ENCODE results near the gene SREBF2.

DNA sequence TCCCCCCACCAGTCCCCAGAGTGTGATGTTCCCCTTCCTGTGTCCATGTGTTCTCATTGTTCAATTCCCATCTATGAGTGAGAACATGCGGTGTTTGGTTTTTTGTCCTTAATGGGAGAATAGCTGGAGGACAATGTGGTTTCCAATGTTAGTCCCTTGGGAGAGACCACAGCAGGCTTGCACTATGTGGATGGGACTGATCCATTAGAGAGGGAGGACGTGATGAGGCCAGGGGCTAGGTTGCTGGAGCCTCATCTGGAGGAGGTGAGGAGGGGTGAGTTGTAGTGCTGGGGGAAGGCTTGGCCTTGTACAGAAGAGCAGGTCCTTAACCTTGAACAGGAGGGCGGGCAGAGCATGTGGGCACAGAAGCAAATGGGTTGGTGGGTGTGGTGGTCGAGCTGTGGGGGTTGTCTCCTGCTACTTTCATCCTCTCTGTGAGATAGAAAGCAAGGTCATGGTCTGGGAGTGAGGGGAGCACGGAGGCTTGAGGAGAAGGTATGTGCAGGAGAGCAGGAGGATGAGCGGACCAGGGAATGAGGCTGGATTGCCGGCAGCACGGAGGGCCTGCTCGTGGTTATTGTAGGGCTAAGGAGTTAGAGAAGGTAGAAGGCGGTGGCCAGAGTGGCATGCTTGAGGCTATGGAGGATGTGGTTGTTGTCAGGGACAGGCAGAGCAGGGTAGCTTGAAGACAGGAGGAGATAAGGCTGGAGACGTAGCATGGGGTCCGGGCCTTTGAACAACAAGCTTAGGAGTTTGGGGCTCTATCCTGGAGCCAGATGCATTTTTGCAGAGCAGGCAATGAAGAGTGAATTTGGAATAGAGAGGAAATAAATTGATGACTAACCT lies 11.2 kb upstream of the SREBF2 start:
- TF ChIP-seq TAF1 (IDR thresholded peaks at IDR 0.05; ENCODE audit: borderline replicate concordance, insufficient read depth, low read length), result no peak
- no peak for TF ChIP-seq POLR2AphosphoS5 (IDR thresholded peaks at IDR 0.05; ENCODE audit: low read depth, low read length)
- no peak for TF ChIP-seq SIN3A (IDR thresholded peaks at IDR 0.05; ENCODE audit: borderline replicate concordance, insufficient read depth, low read length)
- TF ChIP-seq, protein P1, sequence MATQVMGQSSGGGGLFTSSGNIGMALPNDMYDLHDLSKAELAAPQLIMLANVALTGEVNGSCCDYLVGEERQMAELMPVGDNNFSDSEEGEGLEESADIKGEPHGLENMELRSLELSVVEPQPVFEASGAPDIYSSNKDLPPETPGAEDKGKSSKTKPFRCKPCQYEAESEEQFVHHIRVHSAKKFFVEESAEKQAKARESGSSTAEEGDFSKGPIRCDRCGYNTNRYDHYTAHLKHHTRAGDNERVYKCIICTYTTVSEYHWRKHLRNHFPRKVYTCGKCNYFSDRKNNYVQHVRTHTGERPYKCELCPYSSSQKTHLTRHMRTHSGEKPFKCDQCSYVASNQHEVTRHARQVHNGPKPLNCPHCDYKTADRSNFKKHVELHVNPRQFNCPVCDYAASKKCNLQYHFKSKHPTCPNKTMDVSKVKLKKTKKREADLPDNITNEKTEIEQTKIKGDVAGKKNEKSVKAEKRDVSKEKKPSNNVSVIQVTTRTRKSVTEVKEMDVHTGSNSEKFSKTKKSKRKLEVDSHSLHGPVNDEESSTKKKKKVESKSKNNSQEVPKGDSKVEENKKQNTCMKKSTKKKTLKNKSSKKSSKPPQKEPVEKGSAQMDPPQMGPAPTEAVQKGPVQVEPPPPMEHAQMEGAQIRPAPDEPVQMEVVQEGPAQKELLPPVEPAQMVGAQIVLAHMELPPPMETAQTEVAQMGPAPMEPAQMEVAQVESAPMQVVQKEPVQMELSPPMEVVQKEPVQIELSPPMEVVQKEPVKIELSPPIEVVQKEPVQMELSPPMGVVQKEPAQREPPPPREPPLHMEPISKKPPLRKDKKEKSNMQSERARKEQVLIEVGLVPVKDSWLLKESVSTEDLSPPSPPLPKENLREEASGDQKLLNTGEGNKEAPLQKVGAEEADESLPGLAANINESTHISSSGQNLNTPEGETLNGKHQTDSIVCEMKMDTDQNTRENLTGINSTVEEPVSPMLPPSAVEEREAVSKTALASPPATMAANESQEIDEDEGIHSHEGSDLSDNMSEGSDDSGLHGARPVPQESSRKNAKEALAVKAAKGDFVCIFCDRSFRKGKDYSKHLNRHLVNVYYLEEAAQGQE (IDR thresholded peaks at IDR 0.05; ENCODE audit: insufficient read depth in 1 of 2, low read depth in 2 of 2, low read length in 2 of 2), result no peak
- TF ChIP-seq FOXP2 (optimal IDR thresholded peaks at IDR 0.05; ENCODE audit: borderline replicate concordance, extremely low read depth, extremely low read length, insufficient read depth), result no peak

All from PFSK-1 (cell line).